CD4-positive, alpha-beta memory T cell (primary cell): ENCODE results near the gene CDC27. TPM values are rescaled to one million over a fixed set of nuclear protein-coding genes. Genes with fewer than 3 reads are reported as not detected.
"Not testable (repeated sequence)": the region's sequence is repeated elsewhere in the genome, so short reads cannot be mapped to it uniquely, and the experiment has no call there.

Experiments used
- CTCF ChIA-PET: fragments of 350-600 bp; sonication (Branson Sonifier 250); formaldehyde crosslinking; loops from one replicate; lab custom pipeline; 2021; ENCODE audit warnings: inconsistent platforms; ENCODE audit not compliant: partially characterized antibody; lab: Charles Lee
- POLR2A ChIA-PET: fragments of 350-600 bp; sonication (Branson Sonifier 250); formaldehyde crosslinking; loops from one replicate; lab custom pipeline; 2021; ENCODE audit not compliant: partially characterized antibody; lab: Charles Lee
- DNase-seq, 5 donors: peaks; one replicate each; pipeline versions ENCODE4 v3.0.0 to v3.0.0-alpha.2; 2020 to 2022; ENCODE audit warnings: mixed read lengths in 1 of 5
- H3K27ac ChIP-seq: one replicate; pipeline ENCODE4 v1.7.0; 2013; ENCODE audit warnings: low read depth, low read length
- H3K27me3 ChIP-seq: 2 replicates; pipeline ENCODE4 v1.7.0; 2013; ENCODE audit warnings: mild to moderate bottlenecking, low read length, moderate library complexity; ENCODE audit not compliant: insufficient read depth
- H3K36me3 ChIP-seq: 2 replicates; pipeline ENCODE4 v1.7.0; 2013; ENCODE audit warnings: mild to moderate bottlenecking, low read length, moderate library complexity; ENCODE audit not compliant: insufficient read depth
- H3K4me1 ChIP-seq: 2 replicates; pipeline ENCODE4 v1.7.0; 2013; ENCODE audit warnings: mild to moderate bottlenecking, low read length, moderate library complexity; ENCODE audit not compliant: insufficient read depth
- H3K4me3 ChIP-seq, 2 donors: one replicate each; pipeline ENCODE4 v1.7.0; 2013; ENCODE audit warnings: low read length in 2 of 2, mild to moderate bottlenecking in 1 of 2
- H3K9me3 ChIP-seq, 2 donors: one replicate each; pipeline ENCODE4 v1.7.0; 2013; ENCODE audit warnings: low read length in 2 of 2, control low read depth in 1 of 2; ENCODE audit not compliant: control insufficient read depth in 1 of 2
- H3K27ac Mint-ChIP-seq, 7 donors: one replicate each; pipeline ENCODE4 v1.8.0; 2020 to 2021; ENCODE audit warnings: mixed read lengths in 7 of 7, mild to moderate bottlenecking in 6 of 7, inconsistent platforms in 3 of 7, moderate library complexity in 3 of 7
- H3K27me3 Mint-ChIP-seq, 2 donors: one replicate each; pipeline ENCODE4 v1.8.0; 2020 to 2021; ENCODE audit warnings: mixed read lengths in 2 of 2
- H3K36me3 Mint-ChIP-seq, 2 donors: one replicate each; pipeline ENCODE4 v1.8.0; 2020 to 2021; ENCODE audit warnings: mixed read lengths in 2 of 2, inconsistent platforms in 1 of 2, mild to moderate bottlenecking in 1 of 2
- H3K4me1 Mint-ChIP-seq, 4 donors: one replicate each; pipeline ENCODE4 v1.8.0; 2020 to 2021; ENCODE audit warnings: mixed read lengths in 4 of 4, mild to moderate bottlenecking in 1 of 4
- H3K4me3 Mint-ChIP-seq, 8 donors: one replicate each; pipeline ENCODE4 v1.8.0; 2020 to 2021; ENCODE audit warnings: mixed read lengths in 8 of 8, mild to moderate bottlenecking in 7 of 8, moderate library complexity in 6 of 8, inconsistent platforms in 3 of 8
- H3K9me3 Mint-ChIP-seq, 8 donors: one replicate each; pipeline ENCODE4 v1.8.0; 2020 to 2021; ENCODE audit warnings: mixed read lengths in 8 of 8, mild to moderate bottlenecking in 5 of 8, inconsistent platforms in 3 of 8, moderate library complexity in 1 of 8
- intact Hi-C: fragments of 100-400 bp; cut with micrococcal nuclease; formaldehyde crosslinking; loops from one replicate; pipeline ENCODE4 v1.15.1; 2023
- polyA plus RNA-seq, 2 donors: library from polyadenylated mRNA; unstranded; fragments of 300-500 nt; fragmentation: Illumina TruSeq; gene quantifications; one replicate each; pipeline ENCODE4 v1.2.3, GENCODE V29; 2021
- total RNA-seq, 2 experiments: library from RNA; stranded (reverse); gene quantifications; one replicate each; pipeline ENCODE4 v1.2.3, GENCODE V29; 2021

CDC27 gene
- total and polyA plus RNA-seq, 4 experiments from 2014 or later = 60.2 to 104 (median 68.8) TPM

DNA sequence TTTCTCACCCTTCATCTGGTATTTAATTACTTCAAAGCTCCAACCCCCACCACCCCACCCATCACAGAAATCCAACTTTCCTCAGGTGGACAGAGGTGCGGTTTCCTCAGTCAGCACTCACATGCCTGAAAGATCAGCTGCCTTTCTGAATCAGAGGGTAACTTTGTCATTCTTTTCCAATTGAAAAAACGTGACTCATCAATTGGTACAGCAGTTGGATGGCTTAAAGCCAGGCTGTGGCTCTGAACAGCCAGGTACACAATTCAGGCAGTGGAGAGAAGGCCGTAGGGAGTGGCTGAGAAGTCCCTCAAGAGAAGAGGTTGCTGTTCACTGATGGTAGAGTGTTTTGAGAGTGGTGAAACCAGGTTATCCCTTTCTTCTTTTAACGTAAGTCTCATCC lies 118.8 kb downstream of the CDC27 start:
- DNase-seq, intact Hi-C loops, H3K27ac ChIP-seq, H3K27me3 ChIP-seq, H3K27ac Mint-ChIP-seq, H3K36me3 ChIP-seq, H3K27me3 Mint-ChIP-seq, H3K9me3 Mint-ChIP-seq, POLR2A ChIA-PET, H3K4me3 ChIP-seq, H3K9me3 ChIP-seq, H3K4me3 Mint-ChIP-seq, H3K36me3 Mint-ChIP-seq: not testable (repeated sequence)
- peaks cover 18% of the 10 kb centered on the region for H3K4me1 ChIP-seq
- peaks cover 28 to 50% (median 33%) of the 10 kb centered on the region in 4 donors for H3K4me1 Mint-ChIP-seq
- CTCF ChIA-PET = interaction anchor here (1.1 kb wide), 1 partner anchor 25 kb away, joined by 3 read pairs; no protein-coding TSS in a partner anchor

Other genes with a start within 250 kb of the CDC27 start
- gene RPRML, start 210.0 kb downstream of the CDC27 start, total RNA-seq = not detected
- not detected for gene RPRML, start 210.0 kb downstream of the CDC27 start, polyA plus RNA-seq
- gene MYL4, start 20.1 kb upstream of the CDC27 start, total RNA-seq = not detected
- gene MYL4, start 20.1 kb upstream of the CDC27 start, polyA plus RNA-seq = not detected
- not detected for gene ITGB3, start 64.5 kb upstream of the CDC27 start, total RNA-seq
- gene ITGB3, start 64.5 kb upstream of the CDC27 start, polyA plus RNA-seq = not detected
- 10 to 100 TPM; 18.7 to 22.3 TPM for gene EFCAB13, start 134.7 kb upstream of the CDC27 start, total RNA-seq
- gene EFCAB13, start 134.7 kb upstream of the CDC27 start, polyA plus RNA-seq = 1 to 10 TPM in 1 of 2 donors, under 1 TPM in 1; 0.68 to 3.5 TPM